Raji (cell line): Measurements from ENCODE around the gene VPS11.

ENCODE experiments used
- POLR2A ChIP-seq: IDR thresholded peaks from 2 replicates; pipeline ENCODE4 v1.6.1; 2011; ENCODE audit warnings: low read depth, low read length, control low read depth; ENCODE audit not compliant: insufficient read depth

Gene VPS11

DNA sequence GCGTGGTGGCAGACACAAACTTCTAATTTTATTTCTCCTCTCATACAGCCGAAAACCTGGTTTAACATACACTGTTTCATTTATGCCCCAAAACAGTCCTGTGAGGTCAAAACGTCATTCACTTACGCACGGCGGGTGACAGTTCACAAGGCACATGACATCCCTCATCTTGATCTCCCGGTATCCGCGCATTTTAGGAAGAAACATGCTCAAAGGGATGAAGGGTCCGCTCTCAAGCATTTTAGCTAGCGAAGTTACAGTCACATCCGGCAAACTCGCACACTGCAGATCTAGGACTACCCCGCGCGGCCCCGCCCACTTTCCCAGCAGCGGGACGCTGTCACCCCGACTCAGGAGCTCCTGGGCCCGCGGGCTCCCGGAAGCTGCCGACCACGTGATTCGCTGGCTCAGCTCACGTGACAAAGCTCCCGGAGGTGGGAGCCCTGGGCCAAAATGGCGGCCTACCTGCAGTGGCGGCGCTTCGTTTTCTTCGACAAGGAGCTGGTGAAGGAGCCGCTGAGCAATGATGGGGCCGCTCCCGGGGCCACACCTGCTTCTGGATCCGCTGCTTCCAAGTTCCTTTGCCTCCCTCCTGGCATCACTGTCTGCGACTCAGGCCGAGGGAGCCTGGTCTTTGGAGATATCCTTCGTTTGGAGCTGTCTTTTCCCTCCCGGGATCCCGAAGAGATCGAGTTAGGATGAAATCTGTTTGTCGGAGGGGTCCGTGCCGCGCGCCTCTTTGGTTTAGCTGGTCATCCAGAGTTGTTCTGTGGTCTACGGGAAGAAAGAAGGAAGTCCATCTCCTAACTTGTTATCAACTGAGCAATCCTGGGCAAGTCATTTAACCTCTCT, at the start of gene VPS11:
Gene VPS11 (plus strand): TSS at position 448 of the 852 bp plus-strand sequence. CDS start 6 bp downstream, at position 454.
- TF ChIP-seq POLR2A: peak; percentile 83

DNA sequence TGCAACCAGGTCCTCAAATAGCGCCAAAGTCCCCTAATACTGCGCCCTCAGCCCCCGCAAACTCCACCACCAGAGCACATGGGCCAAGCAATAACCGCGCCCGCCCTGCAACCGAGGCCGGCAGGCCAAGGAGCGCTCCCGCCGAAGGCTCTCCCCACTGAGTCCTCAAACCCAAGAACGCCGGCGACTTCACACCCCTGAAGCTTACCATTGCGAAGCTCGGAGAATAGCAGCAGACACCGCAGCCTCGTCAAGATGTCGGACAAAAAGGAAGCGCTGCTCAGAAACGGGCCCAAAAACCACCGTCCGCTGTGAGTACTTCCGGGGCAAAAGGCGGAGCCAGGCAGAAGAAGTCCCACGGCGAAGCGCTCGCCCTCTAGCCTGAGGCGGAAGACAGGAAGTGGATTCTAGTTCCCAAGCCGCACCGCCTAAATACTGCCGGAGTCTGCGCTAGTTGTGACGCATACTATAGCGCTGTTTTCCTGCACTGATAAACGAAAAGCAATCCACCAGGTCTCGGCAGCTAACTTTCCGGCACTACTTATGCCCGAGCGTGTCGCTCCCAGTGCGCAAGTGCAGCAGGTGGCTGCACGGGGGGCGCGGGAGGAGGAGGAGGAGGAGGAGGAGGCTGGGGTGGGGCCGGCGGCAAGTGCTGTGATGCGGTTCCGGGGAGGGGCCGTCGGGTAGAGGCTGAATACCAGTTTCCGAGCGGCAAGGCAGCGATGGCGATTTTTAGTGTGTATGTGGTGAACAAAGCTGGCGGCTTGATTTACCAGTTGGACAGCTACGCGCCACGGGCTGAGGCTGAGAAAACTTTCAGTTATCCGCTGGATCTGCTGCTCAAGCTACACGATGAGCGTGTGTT, 49.3 kb upstream of the VPS11 start, which contains the start of the genes RPS25 and TRAPPC4:
Gene RPS25 (minus strand): TSS at position 270 of the 865 bp plus-strand sequence. CDS start 59 bp downstream, at position 211.
Gene TRAPPC4 (plus strand): TSS at position 693 of the 865 bp plus-strand sequence. CDS start 30 bp downstream, at position 723.
- TF ChIP-seq POLR2A: peak; percentile 96

DNA sequence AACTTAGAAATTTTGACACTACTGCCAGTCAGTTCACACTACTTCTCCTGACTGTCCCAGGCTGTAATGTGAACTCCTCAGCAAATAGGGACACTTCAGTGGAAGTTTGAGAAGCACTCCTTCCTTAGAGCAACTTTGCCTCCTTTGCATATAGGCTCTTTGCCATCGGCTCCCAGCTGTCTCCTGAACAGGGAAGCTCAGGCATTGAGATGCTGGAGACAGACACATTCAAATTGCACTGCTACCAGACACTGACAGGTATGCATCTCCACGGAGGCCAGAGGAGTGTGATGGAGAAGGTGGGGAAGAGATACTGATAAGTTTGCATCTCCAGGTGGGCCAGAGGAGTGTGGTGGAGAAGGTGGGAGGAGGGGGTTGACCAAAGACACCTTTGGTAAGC, 47.6 kb upstream of the VPS11 start:
- TF ChIP-seq POLR2A: no peak

DNA sequence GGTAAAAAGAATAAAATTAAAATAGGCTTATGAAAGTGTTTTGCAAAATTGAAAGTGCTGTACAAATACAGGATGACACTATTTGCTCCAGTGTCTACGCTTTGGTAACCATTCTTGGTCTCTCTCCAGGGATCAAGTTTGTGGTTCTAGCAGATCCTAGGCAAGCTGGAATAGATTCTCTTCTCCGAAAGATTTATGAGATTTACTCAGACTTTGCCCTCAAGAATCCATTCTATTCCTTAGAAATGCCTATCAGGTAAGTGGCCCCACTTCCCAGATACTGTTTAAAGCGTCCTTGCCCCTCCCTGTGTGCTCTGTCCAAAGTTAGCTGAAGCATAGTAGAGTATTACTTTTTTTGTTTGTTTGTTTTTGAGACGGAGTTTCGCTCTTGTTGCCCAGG, 46.0 kb upstream of the VPS11 start:
- TF ChIP-seq POLR2A: no peak

DNA sequence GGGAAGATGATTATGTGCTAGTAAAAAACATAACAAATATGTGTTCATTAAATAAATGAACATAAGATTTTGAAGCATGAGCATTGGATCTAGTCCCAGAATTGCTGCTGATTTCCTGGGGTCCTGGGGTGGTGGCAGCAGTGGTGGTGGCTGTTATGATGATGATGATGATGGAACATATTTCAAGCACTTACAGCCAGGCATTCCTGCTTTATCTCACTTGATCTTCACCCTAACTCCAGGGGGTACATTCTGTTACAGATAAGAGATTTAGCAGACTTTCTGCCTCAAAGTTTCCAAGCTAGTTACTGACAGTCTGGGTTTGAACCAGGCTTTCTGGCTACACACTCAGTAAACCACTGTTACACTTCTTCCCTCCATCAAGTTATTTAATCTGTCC, 43.9 kb upstream of the VPS11 start:
- TF ChIP-seq POLR2A: no peak

DNA sequence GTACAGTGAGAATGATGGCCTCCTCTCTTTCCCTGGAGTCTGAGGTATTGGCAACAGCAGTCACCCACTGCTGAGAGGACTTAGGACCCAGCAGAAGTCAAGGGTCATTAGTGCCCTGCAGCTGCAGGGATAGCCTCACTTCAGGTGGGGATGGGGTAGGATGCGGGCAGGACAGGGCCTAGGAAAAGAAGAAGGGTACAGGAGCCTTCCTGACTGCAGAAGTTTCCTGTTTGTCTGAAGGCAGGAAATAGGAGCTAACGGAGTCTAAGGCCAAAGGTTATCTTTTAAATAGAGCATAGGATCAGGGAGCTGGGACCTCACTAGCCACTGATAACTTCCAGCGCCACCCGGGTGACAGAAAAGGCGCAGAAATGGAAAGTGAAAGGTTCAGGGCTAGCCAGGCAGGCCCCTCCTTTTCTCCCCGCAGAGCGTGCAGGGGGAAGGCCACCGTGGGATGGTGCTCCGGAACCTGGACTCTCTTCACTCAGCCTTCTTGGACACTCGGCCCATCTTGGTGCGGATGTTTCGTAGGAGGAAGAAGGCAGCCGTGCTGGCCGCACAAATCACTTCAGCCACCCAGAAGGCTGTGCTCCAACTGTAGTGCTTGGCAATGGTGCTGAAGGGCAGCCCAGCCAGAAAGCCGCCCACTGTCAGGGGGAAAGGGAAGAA, 43.1 kb upstream of the VPS11 start:
- TF ChIP-seq POLR2A: no peak

DNA sequence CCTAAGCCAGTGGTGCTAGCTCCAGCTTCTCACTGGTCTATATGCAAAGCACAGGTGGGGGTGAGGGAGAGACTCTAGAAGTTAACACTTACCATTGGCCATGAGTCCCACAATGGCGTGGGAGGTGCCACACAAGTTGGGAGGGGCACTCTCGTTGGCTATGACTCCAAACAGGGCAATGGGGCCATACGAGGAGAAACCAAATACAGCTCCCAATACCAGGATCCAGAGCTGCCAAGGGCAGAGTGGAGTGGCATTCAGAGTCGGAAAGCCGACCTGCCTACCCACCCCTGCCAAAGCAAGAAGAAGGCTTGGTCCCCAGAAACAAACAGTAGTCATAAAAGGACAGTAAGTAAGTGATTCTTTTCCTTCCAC, 42.5 kb upstream of the VPS11 start:
- no peak for TF ChIP-seq POLR2A

DNA sequence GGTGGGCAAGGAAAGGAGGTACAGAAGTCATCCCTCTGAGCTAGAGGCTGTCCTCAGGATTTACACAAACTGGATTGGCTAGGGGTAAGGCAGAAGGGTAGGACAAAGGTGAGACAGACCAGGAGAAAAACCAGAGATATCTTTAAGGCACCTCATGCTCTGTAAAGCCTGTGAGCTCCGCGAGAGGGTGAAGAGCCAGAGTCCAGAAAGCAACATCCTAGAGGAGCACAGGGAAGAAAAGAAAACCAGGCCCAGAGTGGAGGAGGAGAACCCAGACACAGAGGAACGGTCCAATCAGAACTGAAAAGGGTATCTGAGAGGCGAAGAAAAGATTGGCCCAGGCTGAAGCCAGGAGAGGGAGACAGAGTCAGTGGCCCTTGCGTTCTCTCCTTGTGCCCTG, 42.1 kb upstream of the VPS11 start:
- TF ChIP-seq POLR2A: no peak

DNA sequence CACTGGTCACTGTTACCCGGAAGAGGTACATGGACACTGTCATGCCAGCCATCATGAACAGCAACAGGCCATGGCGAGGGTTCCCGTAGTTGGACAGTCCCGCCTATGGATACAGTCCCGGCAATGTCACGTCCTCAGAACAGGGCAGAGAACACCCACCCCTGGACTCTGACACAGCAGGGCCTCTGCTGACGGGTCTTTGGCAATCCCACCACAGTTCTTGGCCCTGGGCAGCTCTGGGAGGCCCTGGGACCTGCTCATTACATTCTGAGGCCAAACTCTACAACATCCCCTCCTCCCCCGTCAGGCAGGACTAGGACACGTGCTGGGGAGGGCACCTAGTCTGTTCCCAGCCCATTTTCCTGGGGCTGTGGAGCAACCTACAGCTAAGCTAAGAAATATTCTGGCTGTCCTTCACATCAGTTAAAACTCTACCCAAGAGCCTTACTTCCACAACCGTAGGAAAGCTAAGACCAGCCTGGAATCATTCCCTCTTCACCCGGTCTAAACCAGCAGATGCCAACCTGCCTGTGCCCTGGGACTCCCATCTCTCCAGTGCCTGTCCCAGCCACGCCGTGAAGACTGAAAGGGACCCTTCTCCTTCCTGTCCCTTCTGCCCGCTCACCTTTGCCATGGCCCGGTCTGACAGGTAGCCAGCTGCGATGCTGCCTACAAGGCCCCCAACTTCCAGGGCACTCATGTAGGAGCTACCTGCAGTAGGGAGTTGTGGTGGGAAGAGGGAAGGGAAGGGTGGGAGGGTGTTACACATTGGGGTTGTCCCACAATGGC, 41.4 kb upstream of the VPS11 start:
- TF ChIP-seq POLR2A: no peak

DNA sequence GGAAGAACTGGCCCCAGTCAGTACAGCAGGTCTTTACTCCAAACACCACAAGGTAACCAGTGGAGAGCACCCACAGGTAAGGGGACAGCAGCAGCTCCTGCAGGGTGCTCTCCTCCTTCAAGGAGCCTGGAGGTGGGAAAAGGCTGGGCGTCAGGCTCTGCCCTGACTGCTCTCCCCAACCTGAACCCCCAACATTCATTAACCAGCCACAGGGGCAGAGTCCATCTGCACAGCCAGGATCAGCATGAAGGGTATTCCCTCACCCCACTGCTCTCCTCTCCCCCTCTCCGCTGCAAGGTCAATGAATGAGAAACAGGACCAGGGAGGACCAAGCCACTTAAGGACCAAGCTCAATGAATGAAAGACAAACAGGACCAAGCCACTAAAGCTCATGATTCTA, 40.6 kb upstream of the VPS11 start:
- no peak for TF ChIP-seq POLR2A

DNA sequence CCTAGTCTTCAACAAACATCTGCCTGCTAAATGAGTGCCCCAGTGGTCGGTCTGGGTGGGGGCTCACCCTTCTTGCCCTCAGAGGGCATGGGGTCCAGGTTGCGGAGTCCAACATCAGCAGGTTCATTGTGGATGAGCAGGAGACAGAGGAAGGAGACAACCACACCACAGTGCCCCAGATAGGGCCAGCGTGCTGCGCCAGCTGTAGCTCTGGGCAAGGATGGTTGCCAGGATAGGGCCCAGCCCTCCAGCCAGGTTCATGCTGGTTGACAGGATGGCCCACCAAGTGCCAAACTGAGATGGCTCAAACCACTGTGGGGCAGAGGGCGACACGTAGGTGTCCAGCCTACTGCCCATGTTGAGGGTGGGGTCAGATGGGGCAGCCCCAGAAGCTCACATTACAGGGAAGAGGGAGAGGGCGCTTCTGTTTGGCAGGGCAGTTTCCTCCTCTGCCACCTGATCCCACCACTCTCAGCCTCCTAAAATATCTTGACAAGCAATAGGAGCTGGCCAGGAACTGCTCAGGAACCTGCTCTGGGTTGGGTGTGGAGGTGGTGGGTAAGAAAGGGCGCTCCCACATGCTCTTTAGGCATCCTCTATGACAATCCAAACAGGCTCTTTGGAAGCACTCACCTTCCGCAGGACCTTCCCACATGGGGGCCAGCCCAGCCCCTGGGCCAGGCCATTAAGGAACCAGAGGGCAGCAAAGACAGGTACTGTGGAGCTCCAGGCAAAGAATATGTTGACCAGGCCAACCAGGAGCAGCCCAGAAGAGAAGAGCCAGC, 39.9 kb upstream of the VPS11 start:
- TF ChIP-seq POLR2A: no peak

DNA sequence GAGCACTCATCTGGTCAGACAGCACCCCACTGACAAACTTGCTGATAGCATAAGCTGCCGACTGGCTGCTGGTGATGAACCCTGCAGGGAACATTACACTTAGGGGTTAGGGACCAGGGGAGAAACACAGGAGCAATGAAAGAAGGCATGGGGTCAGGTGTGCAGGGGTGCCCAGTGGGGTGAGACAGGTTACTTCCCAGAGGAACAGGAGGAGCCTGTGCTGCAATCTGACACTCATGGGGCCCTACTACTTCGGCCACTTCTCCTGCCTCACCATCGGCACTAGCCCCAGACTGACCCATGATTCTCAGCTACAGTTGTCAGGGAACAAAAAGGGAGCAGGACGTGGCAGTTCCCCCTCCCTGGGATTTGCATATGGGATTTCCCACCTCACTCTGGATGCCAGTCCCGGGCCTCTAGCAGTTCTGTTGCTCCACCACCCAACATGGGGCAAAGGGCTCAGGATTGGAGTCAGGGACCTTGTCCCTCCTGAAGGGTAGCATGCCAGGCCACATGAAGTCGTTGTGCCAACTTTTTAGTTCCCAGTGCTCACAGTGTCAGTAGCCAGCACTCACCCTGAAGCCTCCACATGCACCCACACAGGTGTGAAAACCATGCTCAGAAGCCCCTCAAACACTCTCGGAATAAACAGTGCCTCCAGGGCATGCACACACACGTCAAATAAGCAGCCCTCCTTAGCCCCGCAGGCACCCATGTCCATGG, 39.1 kb upstream of the VPS11 start:
- 0 out of 2 replicates have a peak, but pooled peaks have one; percentile 10 for TF ChIP-seq POLR2A

DNA sequence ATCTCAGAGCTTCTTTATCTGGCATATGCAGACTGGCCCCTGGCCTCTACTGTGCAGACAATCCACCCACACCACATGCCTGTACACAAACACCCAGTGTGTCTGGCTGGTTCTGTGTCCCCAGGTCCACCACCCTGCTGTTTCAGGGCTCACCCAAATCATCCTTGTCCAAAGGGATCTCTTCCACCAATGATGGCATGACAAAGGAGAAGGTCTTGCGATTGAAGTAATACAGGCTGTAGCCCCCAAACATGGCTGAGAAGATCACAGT, 38.6 kb upstream of the VPS11 start:
- TF ChIP-seq POLR2A: no peak
